Peyer's patch (tissue), 4 donors: ENCODE results near the gene FBLN1. TPM values are rescaled to one million over a fixed set of nuclear protein-coding genes. Genes with fewer than 3 reads are reported as not detected.

Source experiments
- DNase-seq, 3 donors: peaks; one replicate each; pipeline ENCODE4 v3.0.0-alpha.2; 2017 to 2019
- H3K27ac ChIP-seq, 4 donors: fragments of 200-600 bp; sonication (generic); one replicate each; pipeline ENCODE4 v1.5.1; 2016 to 2019
- H3K27me3 ChIP-seq, 2 donors: fragments of 200-600 bp; sonication (generic); one replicate each; pipeline ENCODE4 v1.5.1; 2019
- H3K36me3 ChIP-seq, 3 donors: fragments of 200-600 bp; sonication (generic); one replicate each; pipeline ENCODE4 v1.5.1; 2016 to 2019
- H3K4me1 ChIP-seq, 4 donors: fragments of 200-600 bp; sonication (generic); one replicate each; pipeline ENCODE4 v1.5.1; 2016 to 2019
- H3K4me3 ChIP-seq, 4 donors: fragments of 200-600 bp; sonication (generic); 1 replicate in 3 of 4; 2 replicates in 1 of 4; pipeline ENCODE4 v1.5.1; 2016 to 2019; ENCODE audit warnings: mild to moderate bottlenecking in 1 of 4
- H3K9me3 ChIP-seq, 4 donors: fragments of 200-600 bp; sonication (generic); one replicate each; pipeline ENCODE4 v1.5.1; 2016 to 2019; ENCODE audit warnings: mild to moderate bottlenecking in 1 of 4
- CTCF ChIP-seq, 6 experiments: fragments of 450-650 bp in 4 of 6; fragments of 200-600 bp in 2 of 6; sonication (generic) in 1 of 6; IDR thresholded peaks; one replicate each; pipeline ENCODE4 v1.5.1; 2017 to 2019; ENCODE audit warnings: antibody characterized with exemption in 6 of 6, mild to moderate bottlenecking in 3 of 6, moderate library complexity in 1 of 6
- POLR2A ChIP-seq, 2 donors: fragments of 450-650 bp; IDR thresholded peaks; one replicate each; pipeline ENCODE4 v1.5.1; 2017; ENCODE audit warnings: antibody characterized with exemption in 2 of 2, mild to moderate bottlenecking in 2 of 2, moderate library complexity in 2 of 2
- total RNA-seq, 4 donors: library from RNA; depleted of rRNA; stranded (reverse); fragments of >200 nt; gene quantifications; one replicate each; pipeline ENCODE4 v1.1.0, GENCODE V29; 2016

Gene FBLN1
- total RNA-seq, 4 donors from 2014 or later, result 29.8 to 162 (median 136) TPM

DNA sequence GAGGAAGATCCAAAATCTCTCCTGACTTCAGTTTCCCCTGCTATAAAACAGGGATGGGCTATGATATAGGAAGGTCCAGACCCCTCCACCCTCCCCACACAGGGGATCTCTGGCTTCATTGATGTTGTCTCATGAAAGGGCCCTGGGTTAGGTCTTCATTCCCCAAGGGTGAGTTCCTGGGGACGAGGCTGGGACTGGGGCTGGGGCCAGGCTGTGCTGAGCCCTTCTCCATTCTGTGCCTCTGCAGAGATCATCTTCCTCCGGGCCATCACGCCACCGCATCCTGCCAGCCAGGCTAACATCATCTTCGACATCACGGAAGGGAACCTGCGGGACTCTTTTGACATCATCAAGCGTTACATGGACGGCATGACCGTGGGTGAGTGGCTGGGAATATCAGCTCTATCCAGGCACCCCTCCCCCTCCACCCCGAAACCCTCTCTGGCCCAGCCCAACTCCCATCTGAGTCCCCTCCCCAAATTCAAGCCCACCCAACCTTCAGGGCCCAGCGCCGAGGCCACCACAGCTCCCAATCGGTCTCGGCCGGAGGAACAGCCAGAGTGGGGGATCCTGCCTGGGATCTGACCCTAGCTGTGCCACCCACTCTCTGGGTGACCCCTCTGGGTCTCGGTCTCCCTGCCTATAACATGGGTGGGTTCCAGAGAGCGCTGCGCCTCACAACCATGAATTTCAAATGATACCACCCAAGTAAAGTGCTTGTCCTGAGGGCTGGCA is 74.2 kb downstream of the FBLN1 start:
- Histone ChIP-seq H3K4me3 (no peak overlapping the region), H3K27me3 (no peaks in the 10 kb centered on the region), H3K4me1 (no peaks in the 10 kb centered on the region), H3K36me3 (no peaks in the 10 kb centered on the region), H3K9me3 (no peaks in the 10 kb centered on the region), H3K27ac (no peak overlapping the region)
- TF ChIP-seq POLR2A (IDR thresholded peaks at IDR 0.05) (no peak), CTCF (IDR thresholded peaks at IDR 0.05) (no peak)
- peak in 1 of 3 donors; percentile 26 for DNase-seq

DNA sequence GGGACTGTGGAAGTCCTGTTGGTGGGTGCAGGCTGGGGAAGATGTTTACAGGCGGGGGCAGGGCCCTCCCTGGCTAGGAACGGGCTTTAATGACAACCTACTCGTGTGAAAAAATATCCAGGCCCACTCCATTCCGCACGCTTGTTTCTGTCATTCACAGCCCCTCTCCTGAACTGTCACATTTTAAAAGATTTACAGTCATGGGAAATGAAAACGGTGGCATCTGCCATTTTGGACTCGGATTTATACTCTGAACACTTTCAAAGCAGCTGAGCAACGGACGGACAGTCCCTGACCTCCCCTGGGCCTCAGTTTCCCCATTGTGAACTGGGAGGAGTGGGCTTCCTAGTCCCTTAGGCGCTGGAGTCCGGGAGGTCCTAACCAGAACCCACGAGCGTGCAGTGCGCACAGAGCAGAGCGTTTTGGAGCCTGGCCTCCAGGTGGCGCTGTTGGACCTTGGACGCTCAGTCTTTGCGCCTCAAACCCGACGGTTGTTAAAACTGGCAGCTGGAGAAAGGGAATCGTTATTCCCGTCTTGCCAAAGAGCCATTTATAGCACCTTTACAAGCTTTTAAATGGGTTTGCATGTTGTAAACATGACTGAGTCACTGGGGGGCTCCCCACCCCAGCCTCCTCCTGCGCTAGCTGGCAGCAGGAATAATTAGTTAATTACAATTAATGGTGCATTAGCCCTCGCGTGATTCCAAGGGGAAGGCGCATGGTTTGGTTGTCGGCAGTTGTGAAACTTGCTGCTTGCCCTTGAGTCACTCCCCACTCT is 75.3 kb downstream of the FBLN1 start:
- H3K4me3 ChIP-seq, result no peak overlapping the region
- H3K27ac ChIP-seq, result no peak overlapping the region
- no peaks in the 10 kb centered on the region for H3K9me3 ChIP-seq
- no peaks in the 10 kb centered on the region for H3K36me3 ChIP-seq
- H3K4me1 ChIP-seq, result no peaks in the 10 kb centered on the region
- peak; percentile 60 to 89 (median 89) for DNase-seq
- H3K27me3 ChIP-seq, result no peaks in the 10 kb centered on the region
- TF ChIP-seq POLR2A (IDR thresholded peaks at IDR 0.05), result no peak
- TF ChIP-seq CTCF (IDR thresholded peaks at IDR 0.05), result peak; percentile 74 to 93 (median 88)

DNA sequence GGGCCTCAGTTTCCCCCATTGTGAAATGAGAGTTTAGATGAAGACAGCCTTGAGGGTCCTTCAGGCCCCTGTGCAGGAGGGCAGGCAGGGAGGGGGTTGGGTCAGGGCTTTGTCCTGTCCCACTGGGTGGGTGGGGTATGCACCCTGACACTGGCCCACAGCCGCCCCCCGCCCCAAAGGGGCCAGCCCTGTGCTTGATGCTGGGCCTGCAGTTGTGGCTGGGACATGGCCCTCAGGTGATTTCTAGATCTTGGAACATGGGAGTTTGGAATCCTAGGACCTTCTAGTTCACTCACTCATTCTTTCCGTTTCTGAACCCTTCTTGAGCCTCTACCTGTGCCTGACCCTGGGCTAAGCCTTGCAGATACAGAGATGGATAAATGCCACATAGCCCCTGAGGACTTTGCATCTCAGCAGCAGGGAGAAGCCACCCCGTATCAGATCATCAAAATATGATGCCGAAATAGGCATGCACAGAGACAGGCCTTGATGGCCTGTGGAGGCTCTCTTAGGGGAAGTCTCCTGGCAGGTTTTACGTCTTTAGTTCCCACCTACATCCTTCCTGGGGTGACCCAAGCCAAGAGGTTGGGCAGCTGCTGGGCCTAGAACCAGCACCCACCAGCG is 76.0 kb downstream of the FBLN1 start:
- DNase-seq, result peak in 1 of 3 donors; percentile 21
- Histone ChIP-seq H3K9me3 (no peaks in the 10 kb centered on the region), H3K4me1 (no peaks in the 10 kb centered on the region), H3K27ac (no peak overlapping the region), H3K36me3 (no peaks in the 10 kb centered on the region), H3K4me3 (no peak overlapping the region), H3K27me3 (no peaks in the 10 kb centered on the region)
- TF ChIP-seq CTCF (IDR thresholded peaks at IDR 0.05) (no peak), POLR2A (IDR thresholded peaks at IDR 0.05) (no peak)

- Histone ChIP-seq H3K36me3 (no peaks in the 10 kb centered on the region), H3K4me1 (no peaks in the 10 kb centered on the region), H3K9me3 (no peaks in the 10 kb centered on the region), H3K4me3 (no peak overlapping the region), H3K27ac (no peak overlapping the region), H3K27me3 (no peaks in the 10 kb centered on the region)
- peak in 1 of 3 donors; percentile 30 for DNase-seq
- TF ChIP-seq POLR2A (IDR thresholded peaks at IDR 0.05), result no peak
- TF ChIP-seq CTCF (IDR thresholded peaks at IDR 0.05), result no peak
These were observed 76.6 kb downstream of the FBLN1 start for GRCh38 chr22:45579306-45579705.

DNA sequence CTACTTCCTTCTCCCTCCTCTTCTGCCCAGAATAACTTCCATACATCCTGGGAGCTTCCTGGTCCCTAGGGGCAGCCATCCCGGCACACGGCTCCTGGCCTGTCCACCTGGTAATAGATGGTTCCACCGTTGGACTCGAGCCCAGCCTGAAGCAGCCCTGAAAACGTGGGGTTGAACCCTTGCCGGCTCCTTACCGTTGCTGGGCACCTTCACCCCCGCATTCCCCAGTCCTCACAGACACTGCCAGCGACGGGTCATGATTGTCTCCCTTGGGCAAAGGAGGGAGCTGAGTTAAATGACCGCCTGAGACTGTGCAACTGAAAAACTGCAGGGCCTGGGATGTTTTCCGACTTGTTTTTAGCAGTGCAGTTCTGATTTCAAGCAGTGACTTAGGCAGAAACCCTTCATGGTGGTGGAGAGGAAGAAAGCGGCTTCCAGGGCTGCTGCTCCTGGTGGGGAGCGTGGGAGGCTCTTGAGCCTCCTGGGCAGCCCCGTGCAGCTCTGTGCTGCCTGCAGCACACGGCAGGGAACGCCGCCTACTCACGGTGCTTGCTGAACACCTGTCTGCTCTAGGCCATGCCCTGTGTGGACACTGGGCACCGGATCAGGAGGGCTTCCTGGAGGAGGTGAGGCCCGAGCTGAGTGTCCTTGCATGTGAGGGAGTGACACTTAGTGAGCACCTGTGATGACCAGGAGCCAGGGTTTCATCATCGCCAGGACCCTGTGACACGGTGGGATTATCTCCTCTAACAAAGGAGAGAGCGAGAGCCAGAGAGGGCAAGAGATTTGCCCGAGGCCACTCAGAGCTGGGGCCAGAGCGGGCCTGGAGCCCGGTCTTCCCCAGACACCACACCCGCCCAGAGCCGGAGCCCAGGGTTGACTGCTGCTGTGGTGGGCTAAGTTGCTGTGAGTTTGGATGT is 77.4 kb downstream of the FBLN1 start:
- Histone ChIP-seq H3K9me3 (no peaks in the 10 kb centered on the region), H3K4me1 (no peaks in the 10 kb centered on the region), H3K27ac (no peak overlapping the region), H3K4me3 (no peak overlapping the region), H3K36me3 (no peaks in the 10 kb centered on the region), H3K27me3 (no peaks in the 10 kb centered on the region)
- DNase-seq, result peak in 1 of 3 donors; percentile 35
- no peak for TF ChIP-seq CTCF (IDR thresholded peaks at IDR 0.05)
- no peak for TF ChIP-seq POLR2A (IDR thresholded peaks at IDR 0.05)
